NCI-H748 treated with DMSO at 0.1 percent for 48 hours (cell line): Measurements from ENCODE around the gene RAB11FIP3.

ENCODE experiments used
- DNase-seq: peaks from one replicate; lab custom pipeline; 2025; lab: John Stamatoyannopoulos, UW

The RAB11FIP3 gene

DNA sequence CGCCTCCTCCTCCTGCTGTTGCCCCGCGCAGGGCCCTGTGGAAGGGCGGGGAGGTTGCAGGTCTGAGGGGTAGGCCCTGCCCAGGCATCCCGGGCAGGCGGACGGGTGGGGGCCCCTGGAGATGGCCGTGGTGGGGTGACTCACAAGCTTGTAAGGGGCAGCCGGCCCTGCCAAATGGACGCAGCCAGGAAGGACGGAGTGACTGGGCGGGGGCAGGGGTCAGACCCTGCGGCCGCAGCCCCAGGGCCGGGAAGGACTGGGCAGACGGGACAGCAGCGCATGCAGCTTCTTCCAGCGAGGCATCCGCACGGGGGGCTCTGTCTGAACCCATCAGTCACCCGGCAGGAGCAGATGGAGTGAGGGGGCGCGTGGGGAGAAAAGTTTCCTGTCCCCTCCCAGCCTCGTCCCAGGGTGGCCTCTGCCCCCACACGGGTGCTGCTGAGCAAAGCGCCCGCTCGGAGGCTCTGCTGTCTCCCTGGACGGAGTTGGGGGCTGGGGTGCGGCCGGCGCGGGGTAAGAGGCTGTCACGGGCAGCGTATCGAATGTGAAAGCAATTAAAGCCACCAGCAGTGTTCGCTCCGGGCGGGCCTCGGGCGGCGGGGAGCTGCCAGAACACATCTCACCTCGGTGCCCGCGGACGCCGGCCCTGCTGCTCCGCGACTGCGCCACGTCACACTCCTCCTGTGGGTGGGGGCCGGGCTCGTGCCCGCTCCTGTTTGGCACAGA lies 129.4 kb downstream of the RAB11FIP3 start:
- DNase-seq = no peak

DNA sequence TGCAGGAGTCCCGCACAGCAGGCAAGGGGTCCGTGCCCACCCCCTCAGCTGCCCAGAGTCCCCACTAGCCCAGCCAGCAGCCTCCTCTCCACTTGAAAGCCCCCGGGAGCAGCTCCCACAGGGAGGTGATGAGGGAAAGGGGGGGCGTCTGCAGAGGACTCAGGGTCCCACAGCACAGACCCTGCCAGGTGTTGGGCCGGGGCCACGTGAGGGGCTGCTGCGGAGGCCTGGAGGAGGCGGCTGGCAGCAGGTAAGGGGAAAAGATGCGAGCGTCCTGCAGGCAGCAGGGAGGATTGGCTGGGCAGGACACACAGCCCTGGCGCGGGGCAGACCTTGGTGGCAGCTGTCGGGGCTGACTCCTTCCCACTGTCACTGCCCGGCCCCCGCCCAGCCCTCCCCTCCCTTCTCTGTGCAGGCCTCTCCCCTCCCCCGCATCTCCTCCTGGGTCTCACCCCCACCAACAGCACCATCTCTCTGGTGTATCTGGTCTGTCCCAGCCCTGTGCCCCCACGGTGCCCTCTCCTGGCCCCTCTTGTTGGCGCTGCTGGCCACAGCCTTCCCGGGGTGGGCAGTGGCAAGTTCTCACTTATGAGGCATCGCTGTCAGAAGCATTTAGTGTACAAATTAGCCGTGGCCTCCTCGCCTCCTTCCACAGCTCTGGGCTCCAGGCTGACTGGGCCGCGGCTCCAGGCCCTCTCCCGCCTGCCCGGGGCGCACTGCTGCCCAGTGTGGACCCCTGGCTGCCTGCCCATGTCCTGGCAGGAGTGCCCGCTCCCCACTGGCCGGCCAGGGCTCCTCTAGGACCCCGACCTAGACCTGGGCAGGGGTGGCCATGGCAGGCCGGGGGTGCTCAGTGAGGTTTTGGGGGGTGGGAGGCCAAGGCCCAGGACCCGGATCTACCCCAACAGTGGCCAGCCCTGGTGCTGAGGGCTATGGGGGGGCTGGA lies 130.4 kb downstream of the RAB11FIP3 start:
- DNase-seq = no peak

DNA sequence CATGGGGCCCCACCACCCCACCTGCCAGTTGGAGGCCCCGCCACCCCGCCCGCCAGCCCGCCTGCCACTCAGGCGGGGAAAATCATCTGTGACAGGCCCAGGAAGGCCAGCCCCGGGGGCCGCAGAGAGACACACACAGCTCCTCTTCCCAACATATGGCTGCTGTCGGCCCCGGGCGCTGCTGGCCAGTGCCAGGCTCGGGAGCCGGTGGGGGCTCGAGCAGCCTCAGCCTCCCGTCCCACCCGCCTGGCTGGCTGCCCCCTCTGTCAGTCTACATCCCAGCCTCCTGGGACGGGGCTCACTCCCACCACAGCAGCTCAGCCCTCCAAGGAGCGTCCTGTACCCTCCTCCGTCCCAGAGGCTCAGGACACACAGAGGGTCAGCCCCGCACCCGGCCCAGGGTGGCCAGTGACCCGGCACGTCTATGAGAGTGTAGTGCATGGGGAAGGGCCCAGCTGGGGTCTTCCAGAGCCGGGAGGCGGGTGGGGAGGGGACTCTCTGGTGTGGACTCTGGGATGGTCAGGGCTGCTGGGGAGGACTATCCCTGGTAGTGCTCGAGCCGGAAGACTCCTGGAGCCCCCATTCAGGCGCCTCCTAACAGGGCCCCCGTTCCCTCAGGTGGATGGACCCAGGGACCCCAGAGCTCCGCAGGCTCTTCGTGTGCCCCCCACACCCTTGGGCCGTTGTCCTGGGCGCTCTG lies 131.2 kb downstream of the RAB11FIP3 start:
- no peak for DNase-seq

DNA sequence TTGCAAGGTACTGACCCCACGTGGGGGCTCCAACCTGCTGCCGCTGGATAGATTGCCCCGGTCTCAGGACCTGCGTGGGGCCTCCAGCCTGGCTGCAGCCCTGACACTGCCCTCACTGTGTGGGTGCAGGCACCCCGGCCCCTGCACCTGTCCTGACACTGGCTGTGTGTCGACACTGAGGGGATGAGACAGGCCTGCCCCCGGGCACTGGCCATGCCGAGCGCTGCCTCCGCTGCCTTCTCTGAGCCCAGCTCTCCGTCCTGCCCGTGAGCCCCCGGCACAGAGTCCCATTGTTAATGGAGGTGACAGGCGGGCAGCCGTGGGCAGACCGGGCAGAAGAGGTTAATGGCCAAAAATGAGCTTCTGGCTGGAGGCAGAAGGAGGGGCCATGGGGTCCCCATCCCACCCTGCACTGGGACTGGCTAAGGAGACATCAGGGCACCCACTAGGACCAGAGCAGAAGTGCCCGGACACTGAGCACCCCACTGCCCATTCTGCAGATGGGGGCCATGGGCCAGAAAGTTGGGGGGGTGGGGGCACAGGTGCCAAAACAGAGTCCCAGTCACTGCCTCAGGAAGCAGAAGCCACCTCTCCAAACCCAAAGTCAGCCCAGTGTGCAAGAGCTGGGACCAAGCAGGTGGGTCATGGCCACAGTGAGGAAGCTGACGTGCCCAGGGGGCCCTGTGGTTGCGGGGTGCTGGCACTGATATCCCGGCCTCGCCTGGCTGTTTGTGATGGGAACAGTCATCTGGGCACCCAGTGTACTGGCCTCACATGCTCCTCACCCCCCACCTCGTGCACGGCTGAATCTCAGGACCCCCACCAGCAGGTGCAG lies 132.2 kb downstream of the RAB11FIP3 start:
- no peak for DNase-seq

DNA sequence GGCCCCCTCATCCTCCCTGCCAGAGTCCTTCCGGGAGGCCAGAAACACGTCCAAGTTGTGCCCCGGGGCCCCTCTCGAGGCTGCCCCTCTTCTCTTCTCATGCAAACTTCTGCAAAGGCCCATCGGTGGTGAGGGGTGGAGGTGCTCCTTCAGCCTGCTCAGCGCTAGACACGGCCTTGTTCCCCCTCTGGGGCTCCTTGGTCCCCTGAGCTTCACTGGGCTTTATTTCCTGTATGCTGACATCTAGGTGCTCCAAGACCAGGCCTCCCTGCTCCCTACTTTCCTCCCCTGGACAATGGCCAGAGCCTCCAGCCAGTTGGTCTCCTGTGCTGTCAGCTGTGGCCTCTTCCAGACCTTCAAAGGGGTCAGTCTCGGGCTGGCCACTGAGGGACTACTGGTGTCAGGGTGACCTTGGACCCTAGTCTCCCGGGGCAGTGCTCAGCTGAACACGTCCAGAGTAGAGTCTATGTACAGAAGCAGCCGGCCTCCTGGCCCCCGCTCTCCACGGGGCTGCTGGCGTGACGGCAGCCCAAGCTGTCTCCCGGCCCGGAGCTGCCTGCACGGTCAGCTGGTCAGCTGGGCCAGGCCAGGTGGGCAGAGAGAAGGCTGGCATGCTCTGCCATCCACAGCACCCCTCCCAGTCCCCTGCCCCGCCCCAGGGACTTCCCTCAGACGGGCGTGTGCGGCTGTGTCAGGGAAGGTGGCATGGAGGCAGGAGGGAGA lies 133.0 kb downstream of the RAB11FIP3 start:
- DNase-seq = no peak

DNA sequence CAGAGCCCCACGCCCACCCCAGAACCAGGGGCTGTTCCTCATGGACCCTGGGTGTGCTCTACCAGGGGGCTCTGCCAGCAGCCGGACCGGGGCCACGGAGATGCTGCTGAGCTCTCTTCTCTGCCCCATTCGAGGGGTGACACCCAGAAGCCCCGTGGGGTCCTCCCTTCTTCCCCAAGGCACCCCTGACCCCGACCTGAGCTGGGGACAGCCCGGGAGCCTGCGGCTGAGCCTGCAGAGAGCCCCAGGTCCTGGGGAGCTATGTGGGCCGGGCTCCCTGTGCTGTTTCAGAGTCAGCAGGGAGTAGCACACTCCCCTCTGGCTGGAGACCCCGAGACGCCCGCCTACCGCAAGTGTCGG lies 133.6 kb downstream of the RAB11FIP3 start:
- no peak for DNase-seq

DNA sequence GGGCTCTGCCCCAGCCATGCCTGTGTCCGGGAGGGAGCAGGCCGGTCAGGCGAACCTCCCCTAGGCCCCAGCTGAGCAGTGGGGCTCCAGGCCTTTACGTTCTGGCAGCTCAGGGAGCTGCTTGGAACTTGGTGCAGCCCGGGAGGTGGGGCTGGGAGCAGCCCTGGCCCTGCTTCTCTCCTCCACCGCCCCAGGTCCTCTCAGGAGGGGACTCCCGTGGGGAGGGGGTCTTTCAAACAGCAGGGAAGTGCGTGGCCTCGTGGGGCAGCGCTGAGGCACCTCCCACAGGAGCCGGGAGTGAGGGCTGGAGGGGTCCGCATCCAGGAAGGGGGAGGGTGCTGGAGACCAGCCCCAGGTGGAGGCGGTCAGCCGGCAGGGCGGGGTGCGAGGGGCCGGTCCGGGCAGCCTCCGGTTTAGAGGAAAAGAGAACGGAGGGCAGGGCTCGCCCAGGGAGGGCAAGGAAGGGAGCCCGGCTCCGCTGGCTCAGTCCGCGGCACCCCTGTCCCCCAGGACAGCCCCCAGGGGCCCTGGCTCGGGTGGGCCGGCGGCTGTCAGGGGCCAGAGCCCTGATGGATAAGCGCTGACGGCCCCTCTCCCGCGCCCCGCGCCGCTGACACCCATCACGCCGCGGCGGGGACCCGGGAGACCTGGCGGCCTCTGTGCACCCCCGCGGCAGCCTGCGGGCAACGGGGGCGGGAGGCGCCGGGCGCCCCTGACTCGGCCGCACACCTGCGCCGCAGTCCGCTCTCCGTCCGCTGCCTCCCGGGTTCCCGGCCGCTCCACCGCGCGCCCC lies 134.2 kb downstream of the RAB11FIP3 start:
- DNase-seq = no peak

DNA sequence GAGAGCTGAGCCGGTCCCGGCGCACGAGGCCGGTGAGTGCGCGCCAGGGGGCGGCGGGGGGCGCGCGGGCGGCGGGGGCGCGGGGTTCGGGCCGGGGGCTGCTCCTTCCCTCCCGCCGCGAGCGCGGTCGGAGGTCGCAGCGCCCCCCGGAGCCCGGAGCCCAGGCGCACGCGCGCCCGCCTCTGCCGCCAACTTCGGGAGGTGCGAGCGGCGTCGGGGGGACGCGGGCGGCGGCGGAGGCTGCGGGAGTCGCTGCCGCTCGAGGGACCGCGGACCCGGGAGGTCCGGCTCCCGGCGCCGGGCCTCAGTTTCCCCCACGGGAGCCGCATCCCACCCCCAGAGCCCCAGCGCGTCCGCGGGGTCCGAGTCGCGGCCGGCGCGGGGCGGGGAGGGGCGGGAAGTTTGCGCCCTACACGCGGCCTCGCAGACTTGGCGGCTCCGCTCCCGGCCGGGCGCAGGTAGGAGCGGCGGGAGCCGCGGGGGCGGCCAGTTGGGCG lies 134.8 kb downstream of the RAB11FIP3 start, which contains the start of gene PRR35:
Gene PRR35, plus strand, starts transcription at position 191 of the 497 bp plus-strand sequence. CDS start 2,901 bp downstream, outside the sequence.
- no peak for DNase-seq

DNA sequence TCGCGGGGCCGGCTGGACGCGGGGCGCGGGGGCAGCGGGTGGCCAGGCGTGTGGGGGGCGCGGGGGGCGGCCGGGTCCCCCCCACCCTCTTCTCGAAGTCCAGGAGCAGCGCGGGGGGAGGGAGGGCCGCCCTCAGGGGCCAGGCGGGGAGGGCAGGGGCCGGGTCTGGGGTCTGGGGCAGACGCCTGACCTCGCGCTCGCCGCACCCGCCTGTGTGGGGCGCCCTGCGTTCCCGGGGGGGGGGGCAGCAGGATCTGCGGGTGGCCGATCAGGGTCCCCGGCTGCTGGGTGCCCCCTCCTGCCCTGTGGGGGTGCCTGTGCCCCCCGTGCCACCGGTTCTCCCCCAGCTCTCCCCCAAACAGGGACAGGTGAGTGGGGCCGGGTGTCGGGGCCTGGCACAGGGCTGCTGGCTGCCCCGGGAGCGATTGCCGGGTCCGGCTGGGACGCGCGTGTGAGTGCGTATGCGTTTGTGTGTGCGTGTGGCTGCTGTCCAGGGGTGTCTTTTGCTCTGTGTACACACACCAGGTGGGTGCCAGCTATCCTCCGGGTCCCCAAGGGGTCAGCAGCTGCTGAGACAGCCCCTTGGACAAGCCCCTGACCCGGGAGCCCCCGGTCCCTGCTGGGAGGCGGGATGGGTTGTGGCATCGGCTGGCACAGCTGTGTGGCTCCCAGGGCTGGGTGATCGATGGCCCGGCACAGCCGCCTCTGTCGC lies 135.4 kb downstream of the RAB11FIP3 start:
- no peak for DNase-seq

DNA sequence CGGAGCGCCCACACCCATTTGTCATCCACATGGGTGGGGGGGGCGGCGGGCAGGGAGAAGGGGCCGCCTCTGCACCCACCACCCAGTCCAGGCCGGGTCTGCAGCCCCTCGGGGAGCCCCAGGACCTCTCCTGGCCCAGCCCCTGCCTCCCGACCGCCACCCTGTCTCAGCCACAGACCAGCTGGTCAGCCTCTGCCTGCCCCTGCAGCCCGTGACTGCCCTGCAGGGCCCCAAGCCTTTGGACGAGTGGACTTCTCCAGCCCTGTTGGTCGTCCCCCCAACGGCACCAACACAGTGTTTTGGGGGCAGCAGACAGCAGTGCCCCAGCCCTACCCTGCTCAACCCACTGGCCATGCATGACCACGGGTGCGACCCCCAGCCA lies 136.0 kb downstream of the RAB11FIP3 start:
- no peak for DNase-seq

DNA sequence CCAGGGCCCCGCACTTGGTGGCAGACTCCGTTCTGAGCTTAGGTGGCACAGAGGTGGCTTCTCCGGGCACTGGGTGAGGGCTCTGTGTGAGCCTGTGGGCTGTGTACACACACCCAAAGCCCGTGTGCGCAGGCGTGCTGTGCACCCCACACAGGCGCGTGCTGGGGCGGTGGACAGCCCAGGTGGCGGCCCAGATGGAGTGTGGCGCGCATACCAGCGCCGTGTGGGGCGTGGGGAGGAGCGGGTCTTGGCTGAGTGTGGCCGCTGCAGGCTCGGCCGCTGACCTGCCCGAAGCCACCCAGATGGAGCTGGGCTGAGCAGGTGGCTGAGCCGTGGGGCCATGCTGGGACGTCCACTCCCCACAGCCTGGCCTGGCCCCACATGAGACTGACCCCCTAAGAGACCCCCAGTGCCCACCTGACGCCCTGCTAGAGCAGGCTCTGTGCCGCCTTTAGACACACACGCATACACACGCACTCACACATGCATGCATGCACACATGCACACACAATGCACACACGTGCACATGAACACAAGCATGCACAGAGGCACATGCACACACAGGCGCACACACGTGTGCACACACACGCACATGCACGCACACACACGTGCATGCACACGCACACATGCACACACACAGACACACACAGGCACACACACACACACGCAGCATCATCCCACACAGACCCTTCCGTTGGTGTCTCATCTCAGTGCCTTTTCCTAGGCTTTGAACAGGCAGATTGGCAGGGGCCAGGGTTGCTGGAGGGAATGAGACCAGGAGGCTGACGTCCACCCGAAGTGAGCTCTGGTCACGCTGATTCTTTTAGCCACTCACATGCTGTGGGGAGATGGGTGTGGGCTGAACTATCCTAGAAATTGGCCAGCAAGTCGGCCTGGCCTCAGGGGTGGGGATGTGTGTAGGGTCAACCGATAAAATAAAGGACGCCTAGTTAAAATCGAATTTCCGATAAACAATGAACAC lies 136.8 kb downstream of the RAB11FIP3 start:
- DNase-seq = no peak

DNA sequence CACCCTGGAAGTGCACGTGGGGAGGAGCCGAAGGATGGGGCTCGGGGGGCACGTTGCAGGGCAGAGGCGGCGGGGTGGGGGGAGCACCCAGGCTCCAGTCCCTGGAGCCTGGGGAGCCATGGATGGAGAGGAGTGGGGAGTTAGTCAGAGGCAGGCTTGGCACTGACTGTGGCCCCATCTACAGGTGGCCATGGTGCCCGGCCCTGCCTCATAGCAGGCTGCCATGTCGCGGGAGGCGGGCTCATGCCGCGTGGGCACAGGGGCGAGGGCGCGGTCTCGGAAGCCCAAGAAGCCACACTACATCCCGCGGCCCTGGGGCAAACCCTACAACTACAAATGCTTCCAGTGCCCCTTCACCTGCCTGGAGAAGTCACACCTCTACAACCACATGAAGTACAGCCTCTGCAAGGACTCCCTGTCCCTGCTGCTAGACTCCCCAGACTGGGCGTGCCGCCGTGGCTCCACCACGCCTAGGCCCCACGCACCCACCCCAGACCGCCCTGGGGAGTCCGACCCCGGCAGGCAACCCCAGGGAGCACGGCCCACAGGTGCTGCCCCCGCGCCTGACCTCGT lies 137.7 kb downstream of the RAB11FIP3 start:
- DNase-seq = no peak

DNA sequence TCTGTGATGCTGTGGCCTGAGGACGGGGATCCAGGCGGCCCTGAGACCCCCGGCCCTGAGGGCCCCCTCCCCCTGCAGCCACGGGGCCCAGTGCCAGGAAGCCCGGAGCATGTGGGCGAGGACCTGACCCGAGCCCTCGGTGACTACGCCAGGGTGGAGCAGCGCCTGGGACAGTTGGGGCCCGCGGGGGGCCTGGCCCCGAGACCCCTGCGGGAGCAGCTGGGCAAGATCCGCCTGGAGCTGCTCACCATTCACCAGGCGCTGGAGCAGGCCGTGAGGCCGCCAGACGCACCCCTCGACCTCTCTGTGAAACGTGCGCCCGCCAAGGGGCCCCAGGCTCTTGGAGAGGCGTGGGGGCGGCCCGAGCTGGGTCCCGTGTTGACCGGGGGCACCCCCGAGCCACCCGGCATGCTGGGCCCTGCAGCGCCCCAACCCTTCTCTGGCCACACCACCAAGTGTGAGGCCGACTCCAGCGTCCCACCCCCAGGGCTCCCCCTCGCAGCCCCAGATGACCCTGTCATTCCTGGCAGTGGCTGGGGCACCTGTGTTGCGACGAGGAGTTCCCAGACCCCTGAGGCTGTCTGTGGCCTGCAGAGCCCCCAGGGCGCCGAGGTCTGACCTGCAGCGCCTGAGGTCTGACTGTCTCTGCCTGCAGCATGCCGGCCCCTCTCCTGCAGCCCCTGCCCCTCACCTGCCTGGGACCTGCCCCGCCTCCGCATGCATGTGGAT lies 139.4 kb downstream of the RAB11FIP3 start:
- no peak for DNase-seq

DNA sequence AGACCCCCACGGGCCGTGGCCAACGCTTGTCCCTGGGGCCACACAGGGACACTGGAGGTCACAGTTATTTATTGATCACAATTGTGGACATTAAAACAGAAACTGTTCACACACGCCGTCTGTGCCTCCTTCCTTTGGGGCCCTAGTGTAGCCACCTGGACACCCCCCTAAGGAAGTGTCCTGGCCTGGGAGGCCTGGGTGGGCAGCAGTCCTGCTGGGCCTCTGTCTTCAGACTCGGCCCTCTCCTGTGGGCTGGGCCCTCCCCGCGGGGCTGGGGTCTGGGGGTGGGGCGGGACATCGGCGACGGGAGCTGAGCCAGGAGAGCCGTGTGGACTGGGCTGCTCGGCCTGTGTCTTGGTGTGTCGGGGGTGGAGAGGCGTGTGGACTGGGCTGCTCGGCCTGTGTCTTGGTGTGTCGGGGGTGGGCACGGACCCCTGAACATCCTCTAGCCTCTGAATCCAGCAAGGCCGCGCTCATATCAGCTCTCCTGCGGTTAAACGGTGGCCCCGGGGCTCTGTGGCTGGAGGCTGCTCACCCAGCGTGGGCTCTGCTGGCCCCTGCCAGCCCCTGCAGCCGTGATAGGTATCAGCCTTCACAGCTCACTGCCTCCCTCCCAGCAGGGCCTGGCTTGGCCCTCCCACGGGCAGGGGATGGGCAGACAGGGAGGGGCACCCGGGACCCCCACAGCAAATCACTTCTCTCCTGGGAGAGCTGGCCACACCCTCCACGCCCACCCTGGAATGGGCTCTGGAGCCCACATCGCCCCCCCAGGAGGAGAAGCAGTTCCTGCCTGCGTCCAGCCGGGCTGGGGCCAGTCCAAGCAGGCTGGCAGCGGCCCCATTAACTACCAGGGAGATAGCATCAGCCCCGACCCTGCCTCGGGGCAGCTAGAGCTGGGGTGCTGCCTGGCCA lies 140.2 kb downstream of the RAB11FIP3 start:
- no peak for DNase-seq

DNA sequence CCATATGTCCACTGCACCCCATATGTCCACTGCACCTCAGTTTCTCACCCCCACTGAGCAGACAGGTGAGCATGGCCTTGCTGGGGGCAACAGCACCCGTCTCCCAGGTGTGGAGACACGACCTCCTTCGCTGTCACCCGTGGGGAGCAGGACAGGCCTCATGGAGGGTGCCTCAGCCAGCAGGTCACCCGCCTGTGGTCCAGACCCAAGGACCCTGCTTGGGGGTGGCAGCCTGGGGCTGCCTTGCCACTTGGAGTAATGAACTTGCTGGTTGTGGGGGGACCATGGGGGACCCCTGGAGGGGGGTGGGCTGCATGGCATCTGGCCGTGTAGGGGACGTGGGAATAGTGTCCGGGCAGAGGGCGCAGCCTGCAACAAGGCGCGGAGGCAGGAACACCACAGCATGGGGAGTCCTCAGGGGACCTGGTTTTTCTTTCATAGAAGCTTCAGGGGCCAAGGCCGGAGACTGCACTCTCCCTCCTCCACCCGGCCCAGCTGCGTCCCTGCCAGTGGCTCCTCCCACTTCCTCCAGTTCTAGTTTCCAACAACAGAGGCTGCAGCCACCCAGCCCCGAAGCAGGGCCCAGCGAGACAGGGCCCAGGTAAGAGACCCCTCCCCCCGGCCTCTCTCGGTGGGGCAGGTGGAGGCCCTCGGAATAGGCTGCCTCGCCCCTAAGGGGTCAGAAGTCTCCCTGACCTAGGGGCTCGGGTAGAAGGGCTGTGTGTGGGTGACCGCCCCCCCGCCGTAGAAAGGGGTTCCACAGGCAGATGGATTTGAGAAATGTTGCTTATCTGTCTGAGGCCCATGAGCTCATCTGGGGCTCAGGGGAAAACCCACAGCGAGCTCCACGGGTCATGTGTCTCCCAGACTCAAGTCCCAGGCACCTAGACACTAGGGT lies 141.3 kb downstream of the RAB11FIP3 start, which contains the start of gene NHLRC4:
Gene NHLRC4, plus strand, starts transcription at position 531 of the 898 bp plus-strand sequence. CDS start 1,043 bp downstream, outside the sequence.
- no peak for DNase-seq
